GM13977 (cell line): ENCODE data around the gene IER3IP1.
A peak's percentile ranks its signal among the peaks of the same experiment; 100 is the strongest.
"Not testable (repeated sequence)": the region's sequence is repeated elsewhere in the genome, so short reads cannot be mapped to it uniquely, and the experiment has no call there.

Experiments used
- DNase-seq: peaks from one replicate; pipeline ENCODE4 v3.0.0; 2012; ENCODE audit warnings: low spot score
- CTCF ChIP-seq: IDR thresholded peaks from 2 replicates; pipeline ENCODE4 v1.5.1; 2012; ENCODE audit warnings: mild to moderate bottlenecking, control low read depth; ENCODE audit not compliant: insufficient read depth; ENCODE audit errors: extremely low read depth, missing control alignments
- in situ Hi-C: fragments of 300-500 bp; cut with MboI; formaldehyde crosslinking; loops from one replicate; pipeline ENCODE4 v1.12.0; 2022; ENCODE audit warnings: low sequenced_read_pairs, low pct_unique_long_range_greater_than_20kb, mixed read lengths, inconsistent platforms; ENCODE audit not compliant: unreplicated experiment

Gene IER3IP1

GRCh38 chr18:47166294-47166693, 9.9 kb downstream of the IER3IP1 start:
- TF ChIP-seq CTCF, result no peak
- in situ Hi-C loops, result no loop called here

GRCh38 chr18:47163241-47163640, 12.9 kb downstream of the IER3IP1 start:
- TF ChIP-seq CTCF, result no peak
- no peak for DNase-seq
- in situ Hi-C loops, result no loop called here

More at GRCh38 chr18:47166294-47166693, 9.9 kb downstream of the IER3IP1 start:
- DNase-seq, result no peak

- in situ Hi-C loops, result no loop called here
- TF ChIP-seq CTCF, result no peak
These were observed 15.9 kb downstream of the IER3IP1 start for GRCh38 chr18:47160256-47160655.

GRCh38 chr18:47158404-47158803, 17.8 kb downstream of the IER3IP1 start:
- in situ Hi-C loops, DNase-seq: not testable (repeated sequence)

More at GRCh38 chr18:47160256-47160655, 15.9 kb downstream of the IER3IP1 start:
- DNase-seq, result no peak

- no peak for TF ChIP-seq CTCF
- in situ Hi-C loops, result no loop called here
- DNase-seq, result no peak
These were observed 24.7 kb downstream of the IER3IP1 start for GRCh38 chr18:47151439-47151838.

GRCh38 chr18:47150824-47151366, 25.3 kb downstream of the IER3IP1 start:
- DNase-seq, result peak; percentile 42
- TF ChIP-seq CTCF, result no peak

GRCh38 chr18:47150029-47150823, 25.9 kb downstream of the IER3IP1 start, which contains the start of gene HDHD2:
Gene HDHD2, minus strand, starts transcription at chr18:47150500. Its CDS starts 14,061 bp downstream, at chr18:47136439.
- in situ Hi-C loops, result no loop called here
- no peak for TF ChIP-seq CTCF
- DNase-seq, result peak; percentile 83

More at GRCh38 chr18:47150824-47151366, 25.3 kb downstream of the IER3IP1 start:
- in situ Hi-C loops, result no loop called here
